SK-N-SH (cell line): Measurements from ENCODE around the gene DNAJB8. TPM values are rescaled to one million over a fixed set of nuclear protein-coding genes. Genes with fewer than 3 reads are reported as not detected.

Experiments used
- CTCF ChIA-PET: fragments of 300-600, 350-600 bp; formaldehyde crosslinking; extraction: SDS; loops from one replicate; lab custom pipeline; 2021; lab: Yijun Ruan, JAX
- POLR2A ChIA-PET: fragments of 350-600 bp; sonication (Branson Sonifier 250); formaldehyde crosslinking; extraction: SDS; loops from one replicate; lab custom pipeline; 2020; ENCODE audit warnings: antibody characterized with exemption, inconsistent platforms; lab: Yijun Ruan, JAX
- DNase-seq: peaks from one replicate; pipeline ENCODE4 v3.0.0; 2012
- H2AFZ ChIP-seq: fragments of 200-600 bp; sonication (generic); 2 replicates; pipeline ENCODE4 v1.8.1; 2016; ENCODE audit warnings: antibody characterized with exemption, mild to moderate bottlenecking, low read depth
- H3F3A ChIP-seq: fragments of 200-600 bp; sonication (generic); replicated peaks from 2 replicates; pipeline ENCODE3; 2016; ENCODE audit warnings: antibody characterized with exemption, mild to moderate bottlenecking; ENCODE audit not compliant: insufficient read depth
- H3K27ac ChIP-seq, 2 experiments: fragments of 200-500 bp in 1 of 2; fragments of 200-600 bp in 1 of 2; sonication (Bioruptor generic) in 1 of 2; sonication (generic), shearing (Covaris generic) in 1 of 2; 2 replicates each; pipeline versions ENCODE4 v1.5.1 to v1.6.1; 2014 to 2016; ENCODE audit warnings: low read depth in 2 of 2, inconsistent platforms in 1 of 2, low read length in 1 of 2, mild to moderate bottlenecking in 1 of 2, mixed read lengths in 1 of 2
- H3K27me3 ChIP-seq: fragments of 200-600 bp; sonication (generic), shearing (Covaris generic); 2 replicates; pipeline ENCODE4 v1.6.1; 2016; ENCODE audit warnings: mixed run types; ENCODE audit not compliant: insufficient read depth
- H3K36me3 ChIP-seq, 2 experiments: fragments of 200-500 bp in 1 of 2; fragments of 200-600 bp in 1 of 2; sonication (Bioruptor generic) in 1 of 2; sonication (generic) in 1 of 2; replicated peaks in 1 of 2; 2 replicates each; pipeline versions ENCODE3 to v1.5.1; 2014 to 2016; ENCODE audit warnings: low read length in 1 of 2, mild to moderate bottlenecking in 1 of 2; ENCODE audit not compliant: insufficient read depth in 2 of 2, control insufficient read depth in 1 of 2
- H3K4me1 ChIP-seq, 2 experiments: fragments of 200-500 bp in 1 of 2; fragments of 200-600 bp in 1 of 2; sonication (Bioruptor generic) in 1 of 2; sonication (generic), shearing (Covaris generic) in 1 of 2; 2 replicates each; pipeline versions ENCODE4 v1.5.1 to v1.6.1; 2014 to 2016; ENCODE audit warnings: low read depth in 1 of 2, low read length in 1 of 2, mixed run types in 1 of 2; ENCODE audit not compliant: insufficient read depth in 2 of 2, control insufficient read depth in 1 of 2
- H3K4me2 ChIP-seq: fragments of 200-600 bp; sonication (generic), shearing (Covaris generic); 2 replicates; pipeline ENCODE4 v1.6.1; 2017; ENCODE audit warnings: mixed run types
- H3K4me3 ChIP-seq, 2 experiments: fragments of 200-500 bp in 1 of 2; fragments of 200-600 bp in 1 of 2; sonication (Bioruptor generic) in 1 of 2; sonication (generic), shearing (Covaris generic) in 1 of 2; 2 replicates each; pipeline versions ENCODE4 v1.5.1 to v1.8.1; 2014 to 2016; ENCODE audit warnings: low read depth in 2 of 2, inconsistent platforms in 1 of 2, low read length in 1 of 2, mild to moderate bottlenecking in 1 of 2, mixed read lengths in 1 of 2, moderate library complexity in 1 of 2
- H3K79me2 ChIP-seq: fragments of 200-600 bp; sonication (generic); 2 replicates; pipeline ENCODE4 v1.8.1; 2017; ENCODE audit warnings: mild to moderate bottlenecking; ENCODE audit not compliant: insufficient read depth
- H3K9ac ChIP-seq: fragments of 200-600 bp; sonication (generic); 2 replicates; pipeline ENCODE4 v1.6.1; 2017; ENCODE audit warnings: mixed run types
- H3K9me2 ChIP-seq: fragments of 200-600 bp; sonication (generic); 2 replicates; pipeline ENCODE4 v1.6.1; 2017; ENCODE audit warnings: mixed run types
- H3K9me3 ChIP-seq: fragments of 200-600 bp; sonication (generic); 2 replicates; pipeline ENCODE4 v1.6.1; 2017; ENCODE audit warnings: mixed run types, mild to moderate bottlenecking, moderate library complexity
- H4K20me1 ChIP-seq: fragments of 200-600 bp; sonication (generic); 2 replicates; pipeline ENCODE4 v1.6.1; 2017; ENCODE audit warnings: mild to moderate bottlenecking, mixed run types; ENCODE audit not compliant: insufficient read depth
- CHD2 ChIP-seq: fragments of 150-350 bp; IDR thresholded peaks from 2 replicates; pipeline ENCODE4 v1.6.1; 2018; ENCODE audit warnings: low read length; ENCODE audit not compliant: partially characterized antibody
- ELF1 ChIP-seq: IDR thresholded peaks from 2 replicates; pipeline ENCODE4 v1.4.0; 2012
- EP300 ChIP-seq, 2 experiments: IDR thresholded peaks; 2 replicates each; pipeline versions ENCODE4 v1.4.0 to v1.6.1; 2012; ENCODE audit warnings: borderline replicate concordance in 1 of 2, low read depth in 1 of 2, low read length in 1 of 2
- EZH2phosphoT487 ChIP-seq: fragments of 200-600 bp; sonication (generic); IDR thresholded peaks from 2 replicates; pipeline ENCODE4 v1.6.1; 2017; ENCODE audit warnings: low read depth, mixed run types, mild to moderate bottlenecking, antibody characterized with exemption, moderate library complexity, borderline replicate concordance
- FOXJ3 ChIP-seq: sonication (generic); formaldehyde crosslinking; IDR thresholded peaks from 2 replicates; pipeline ENCODE4 v1.5.1; 2020; ENCODE audit warnings: mild to moderate bottlenecking, missing genetic modification reagents
- GATA2 ChIP-seq: sonication (generic); formaldehyde crosslinking; IDR thresholded peaks from 2 replicates; pipeline ENCODE4 v1.5.0; 2020; ENCODE audit warnings: mild to moderate bottlenecking, missing genetic modification reagents
- JUND ChIP-seq: IDR thresholded peaks from 2 replicates; pipeline ENCODE4 v1.4.0; 2012
- MAX ChIP-seq: IDR thresholded peaks from 2 replicates; pipeline ENCODE4 v1.4.0; 2012; ENCODE audit warnings: low read depth
- NFIC ChIP-seq: IDR thresholded peaks from 2 replicates; pipeline ENCODE4 v1.4.0; 2012; ENCODE audit warnings: borderline replicate concordance
- NRF1 ChIP-seq: IDR thresholded peaks from 2 replicates; pipeline ENCODE4 v1.6.1; 2012; ENCODE audit warnings: low read depth, mild to moderate bottlenecking, low read length
- POLR2AphosphoS5 ChIP-seq: IDR thresholded peaks from 2 replicates; pipeline ENCODE4 v1.6.1; 2012; ENCODE audit warnings: low read depth, low read length
- RFX5 ChIP-seq: IDR thresholded peaks from 2 replicates; pipeline ENCODE4 v1.6.1; 2012; ENCODE audit warnings: mild to moderate bottlenecking, improper control_type of control experiment, low read length
- SIN3A ChIP-seq: IDR thresholded peaks from 2 replicates; pipeline ENCODE4 v1.6.1; 2012; ENCODE audit warnings: low read depth, mild to moderate bottlenecking, low read length, moderate library complexity, borderline replicate concordance
- SMC3 ChIP-seq: IDR thresholded peaks from 2 replicates; pipeline ENCODE4 v1.6.1; 2012; ENCODE audit warnings: low read depth, low read length, improper control_type of control experiment
- TCF12 ChIP-seq: IDR thresholded peaks from 2 replicates; pipeline ENCODE4 v1.4.0; 2012
- YY1 ChIP-seq: IDR thresholded peaks from 2 replicates; pipeline ENCODE4 v1.4.0; 2012; ENCODE audit warnings: low read depth, mild to moderate bottlenecking
- ZBTB33 ChIP-seq: IDR thresholded peaks from 2 replicates; pipeline ENCODE4 v1.4.0; 2012; ENCODE audit warnings: low read depth, borderline replicate concordance
- WGBS: methylation state at CpG from one replicate; pipeline ENCODE4 v1.1.6; 2017; ENCODE audit warnings: low lambda C conversion rate; 5-methylcytosine and 5-hydroxymethylcytosine counted together
- polyA plus RNA-seq, 3 experiments: library from polyadenylated mRNA; depleted of rRNA; stranded (reverse); fragments of >200 nt; gene quantifications; 2 replicates each; pipeline ENCODE4 v1.2.3, GENCODE V29; 2012
- TF ChIP-seq, protein P1 (sequence below): IDR thresholded peaks from 2 replicates; pipeline ENCODE4 v1.4.0; 2012; ENCODE audit warnings: low read depth, borderline replicate concordance
- TF ChIP-seq, protein P2 (sequence below): fragments of 150-350 bp; IDR thresholded peaks from 2 replicates; pipeline ENCODE4 v1.6.1; 2017; ENCODE audit warnings: antibody characterized with exemption, low read length, low read depth, borderline replicate concordance
- TF ChIP-seq, protein P3 (sequence below): fragments of 150-350 bp; IDR thresholded peaks from 2 replicates; pipeline ENCODE4 v1.6.1; 2016; ENCODE audit warnings: mild to moderate bottlenecking, low read depth, low read length

DNAJB8 gene
- polyA plus RNA-seq, 1 of the 3 experiments (the other 2 are of a cell fraction) = not detected

DNA sequence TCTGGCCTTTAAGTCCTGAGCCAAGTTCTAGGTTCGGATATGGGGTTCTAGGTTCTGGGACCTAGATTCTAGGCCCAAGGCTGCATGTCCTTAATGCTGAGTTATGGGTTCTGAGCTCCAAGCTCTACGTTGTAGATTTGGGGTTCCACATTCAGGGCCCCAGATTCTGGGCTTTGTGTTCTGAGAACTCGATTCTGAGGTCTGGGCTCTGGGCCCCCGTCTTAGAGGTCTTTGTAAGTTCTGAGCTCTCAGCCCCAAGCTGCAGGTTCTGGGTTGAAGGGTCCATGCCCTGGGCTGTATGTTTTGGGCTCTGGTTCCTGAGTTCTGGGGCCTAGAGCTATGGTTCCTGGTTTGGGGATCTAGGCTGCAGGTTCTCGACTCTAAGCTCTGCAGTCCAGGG is 10.0 kb upstream of the DNAJB8 start (continued):
- TF ChIP-seq RFX5 (no peak), NFIC (no peak), SIN3A (no peak)

DNA sequence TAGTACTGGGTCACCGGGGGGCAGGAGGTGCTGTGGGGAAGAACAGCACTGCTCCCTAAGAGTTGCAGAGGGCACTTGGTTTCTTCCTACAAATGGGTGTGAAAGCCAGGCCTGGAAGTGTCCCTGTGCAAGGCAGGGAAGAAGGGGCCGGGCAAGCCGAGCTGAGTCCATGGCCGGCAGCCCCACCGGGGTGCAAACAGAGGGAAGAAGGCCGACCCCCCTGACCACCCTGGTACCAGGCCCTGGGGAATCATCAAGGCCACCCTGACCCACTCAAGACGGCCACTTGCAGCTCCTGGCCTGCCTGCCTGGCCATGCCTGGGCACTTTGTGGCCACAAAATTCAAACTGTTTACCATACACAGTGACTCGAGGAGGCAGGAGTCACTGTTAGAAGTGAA is 8.7 kb upstream of the DNAJB8 start:
- CTCF ChIA-PET = interaction anchor here (0.8 to 3.3 kb wide), 5 partner anchors 13 to 305 kb away, joined by 3 to 21 read pairs (median 5); no protein-coding TSS in a partner anchor
- Histone ChIP-seq H3K9ac (no peak overlapping the region), H3K36me3 (peaks cover 0 to 16% of the 10 kb centered on the region in 2 experiments), H3K27me3 (peaks cover 7% of the 10 kb centered on the region), H3F3A (no peaks in the 10 kb centered on the region), H3K9me3 (no peaks in the 10 kb centered on the region), H3K4me1 (peaks cover 0 to 55% of the 10 kb centered on the region in 2 experiments; a peak in 1 of 4 replicates), H3K79me2 (no peaks in the 10 kb centered on the region), H3K4me2 (no peak overlapping the region), H4K20me1 (no peaks in the 10 kb centered on the region), H2AFZ (no peak overlapping the region), H3K4me3 (no peak overlapping the region), H3K27ac (peak overlapping the region in 1 of 2 experiments; percentile 67; a peak in 2 of 4 replicates), H3K9me2 (no peaks in the 10 kb centered on the region)
- POLR2A ChIA-PET = interaction anchor here (0.7 to 4.0 kb wide), 9 partner anchors 13 to 388 kb away, joined by 3 to 26 read pairs (median 4); no protein-coding TSS in a partner anchor
- DNase-seq = no peak
- TF ChIP-seq NFIC = no peak
- no peak for TF ChIP-seq EP300 (IDR thresholded peaks at IDR 0.05; ENCODE audit: borderline replicate concordance in 1 of 2, low read depth in 1 of 2, low read length in 1 of 2)
- TF ChIP-seq ZBTB33 = no peak
- TF ChIP-seq NRF1 = no peak
- TF ChIP-seq POLR2AphosphoS5 = no peak
- TF ChIP-seq RFX5 = no peak
- no peak for TF ChIP-seq FOXJ3 (CRISPR knock-in tag)
- 27% methylated on average over 2 of the region's 8 CpGs for WGBS

DNA sequence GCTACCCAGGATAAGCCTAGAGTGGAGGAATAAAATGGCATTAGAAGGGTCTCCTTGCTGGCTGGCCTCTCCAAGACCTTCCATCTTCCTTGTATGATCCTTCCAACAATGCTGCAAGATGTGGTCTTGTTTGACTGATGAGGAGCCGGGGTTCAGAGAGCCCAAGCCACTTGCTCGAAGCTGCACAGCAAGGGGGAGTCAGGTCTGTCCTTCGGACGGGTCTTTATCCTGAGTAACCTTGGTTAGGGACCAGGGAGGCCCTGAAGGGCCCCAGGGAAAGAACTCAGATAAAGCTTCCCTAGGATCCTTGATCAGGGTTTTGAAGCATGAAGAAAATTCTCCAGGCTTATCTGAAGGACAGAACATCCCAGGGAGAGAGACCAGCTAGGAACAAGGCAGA is 7.0 kb upstream of the DNAJB8 start:
- Histone ChIP-seq H4K20me1 (no peaks in the 10 kb centered on the region), H3K9me3 (no peaks in the 10 kb centered on the region), H3K4me3 (no peak overlapping the region), H3K79me2 (no peaks in the 10 kb centered on the region), H3K4me2 (no peak overlapping the region), H3F3A (no peaks in the 10 kb centered on the region), H3K9me2 (no peaks in the 10 kb centered on the region), H3K27ac (peak overlapping the region in 1 of 2 experiments; percentile 39; a peak in 2 of 4 replicates), H2AFZ (no peak overlapping the region), H3K36me3 (peaks cover 0 to 5% of the 10 kb centered on the region in 2 experiments), H3K9ac (no peak overlapping the region), H3K27me3 (peaks cover 7% of the 10 kb centered on the region), H3K4me1 (peaks cover 0 to 59% of the 10 kb centered on the region in 2 experiments; a peak in 1 of 4 replicates)
- ChIA-PET CTCF (interaction anchor here (0.7 to 1.8 kb wide), 6 partner anchors 10 to 379 kb away, joined by 3 to 5 read pairs (median 3); no protein-coding TSS in a partner anchor), POLR2A (interaction anchor here (0.6 to 4.0 kb wide), 4 partner anchors 8 to 63 kb away, joined by 3 to 21 read pairs (median 4); no protein-coding TSS in a partner anchor)
- no peak for DNase-seq
- 55% methylated on average over 2 of the region's 4 CpGs for WGBS
- TF ChIP-seq FOXJ3 (CRISPR knock-in tag) = no peak
- no peak for TF ChIP-seq JUND
- no peak for TF ChIP-seq GATA2
- TF ChIP-seq ELF1 = no peak
- no peak for TF ChIP-seq TCF12
- TF ChIP-seq SMC3 = no peak
- no peak for TF ChIP-seq YY1
- TF ChIP-seq, protein P1, sequence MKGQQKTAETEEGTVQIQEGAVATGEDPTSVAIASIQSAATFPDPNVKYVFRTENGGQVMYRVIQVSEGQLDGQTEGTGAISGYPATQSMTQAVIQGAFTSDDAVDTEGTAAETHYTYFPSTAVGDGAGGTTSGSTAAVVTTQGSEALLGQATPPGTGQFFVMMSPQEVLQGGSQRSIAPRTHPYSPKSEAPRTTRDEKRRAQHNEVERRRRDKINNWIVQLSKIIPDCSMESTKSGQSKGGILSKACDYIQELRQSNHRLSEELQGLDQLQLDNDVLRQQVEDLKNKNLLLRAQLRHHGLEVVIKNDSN = no peak
- no peak for TF ChIP-seq EP300 (IDR thresholded peaks at IDR 0.05; ENCODE audit: borderline replicate concordance in 1 of 2, low read depth in 1 of 2, low read length in 1 of 2)
- TF ChIP-seq CHD2 = no peak
- TF ChIP-seq, protein P2, sequence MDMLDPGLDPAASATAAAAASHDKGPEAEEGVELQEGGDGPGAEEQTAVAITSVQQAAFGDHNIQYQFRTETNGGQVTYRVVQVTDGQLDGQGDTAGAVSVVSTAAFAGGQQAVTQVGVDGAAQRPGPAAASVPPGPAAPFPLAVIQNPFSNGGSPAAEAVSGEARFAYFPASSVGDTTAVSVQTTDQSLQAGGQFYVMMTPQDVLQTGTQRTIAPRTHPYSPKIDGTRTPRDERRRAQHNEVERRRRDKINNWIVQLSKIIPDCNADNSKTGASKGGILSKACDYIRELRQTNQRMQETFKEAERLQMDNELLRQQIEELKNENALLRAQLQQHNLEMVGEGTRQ = no peak
- TF ChIP-seq, protein P3, sequence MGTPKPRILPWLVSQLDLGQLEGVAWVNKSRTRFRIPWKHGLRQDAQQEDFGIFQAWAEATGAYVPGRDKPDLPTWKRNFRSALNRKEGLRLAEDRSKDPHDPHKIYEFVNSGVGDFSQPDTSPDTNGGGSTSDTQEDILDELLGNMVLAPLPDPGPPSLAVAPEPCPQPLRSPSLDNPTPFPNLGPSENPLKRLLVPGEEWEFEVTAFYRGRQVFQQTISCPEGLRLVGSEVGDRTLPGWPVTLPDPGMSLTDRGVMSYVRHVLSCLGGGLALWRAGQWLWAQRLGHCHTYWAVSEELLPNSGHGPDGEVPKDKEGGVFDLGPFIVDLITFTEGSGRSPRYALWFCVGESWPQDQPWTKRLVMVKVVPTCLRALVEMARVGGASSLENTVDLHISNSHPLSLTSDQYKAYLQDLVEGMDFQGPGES = no peak
- TF ChIP-seq NRF1 = no peak
- no peak for TF ChIP-seq EZH2phosphoT487
- no peak for TF ChIP-seq MAX
